HG03520 (cell line): ENCODE measurements around the gene CEACAM1.
"Not testable (repeated sequence)": the region's sequence is repeated elsewhere in the genome, so short reads cannot be mapped to it uniquely, and the experiment has no call there.

Experiments used
- ATAC-seq: cut with Tn5 transposase; IDR thresholded peaks from one replicate; pipeline ENCODE4 v1.9.1; 2021; ENCODE audit warnings: mild to moderate bottlenecking, moderate library complexity; ENCODE audit not compliant: unreplicated experiment

CEACAM1 gene

DNA sequence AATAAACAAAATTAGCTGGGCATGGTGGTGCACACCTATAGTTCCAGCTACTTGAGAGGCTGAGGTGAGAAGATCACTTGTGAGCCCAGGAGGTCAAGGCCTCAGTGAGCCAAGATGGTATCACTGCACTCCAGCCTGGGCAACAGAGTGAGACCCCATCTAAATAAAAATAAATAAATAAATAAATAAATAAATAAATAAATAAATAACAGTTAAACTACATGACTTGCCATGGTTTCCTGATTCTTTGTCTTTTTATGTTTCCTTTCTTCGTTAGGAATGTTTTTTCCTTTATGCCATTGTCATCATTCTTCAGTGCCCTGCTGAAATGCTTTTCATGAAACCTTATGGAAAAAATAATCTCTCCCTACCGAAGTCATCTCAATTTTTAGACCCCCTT lies 50.3 kb downstream of the CEACAM1 start:
- no peak for ATAC-seq

- no peak for ATAC-seq
Measured at GRCh38 chr19:42477117-42477516, 51.2 kb downstream of the CEACAM1 start.

GRCh38 chr19:42475366-42475765 lies 52.9 kb downstream of the CEACAM1 start:
- no peak for ATAC-seq

DNA sequence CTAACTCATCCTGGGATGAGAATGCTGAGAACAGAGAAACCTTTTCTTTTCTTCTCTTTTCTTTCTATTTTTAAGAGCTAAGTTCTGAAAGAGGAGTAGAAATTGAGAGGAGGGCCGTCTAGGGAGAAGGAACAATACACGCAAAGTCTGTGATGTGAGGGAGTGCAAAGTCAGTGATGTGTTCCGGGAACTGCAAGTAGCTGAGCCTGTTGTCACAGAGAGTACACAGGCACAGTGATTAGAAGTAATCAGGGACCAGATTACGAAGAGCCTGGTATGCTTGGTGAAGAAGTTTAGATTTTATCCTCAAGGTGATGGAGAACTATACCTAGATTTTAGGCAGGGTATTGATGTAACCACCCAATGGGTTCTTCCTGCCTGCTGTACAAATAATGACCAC lies 53.5 kb downstream of the CEACAM1 start:
- ATAC-seq: no peak

- no peak for ATAC-seq
Measured at GRCh38 chr19:42473686-42474085, 54.6 kb downstream of the CEACAM1 start.

- ATAC-seq: no peak
Measured at GRCh38 chr19:42472402-42473147, 55.7 kb downstream of the CEACAM1 start.

GRCh38 chr19:42471554-42472249 lies 56.6 kb downstream of the CEACAM1 start:
- no peak for ATAC-seq

DNA sequence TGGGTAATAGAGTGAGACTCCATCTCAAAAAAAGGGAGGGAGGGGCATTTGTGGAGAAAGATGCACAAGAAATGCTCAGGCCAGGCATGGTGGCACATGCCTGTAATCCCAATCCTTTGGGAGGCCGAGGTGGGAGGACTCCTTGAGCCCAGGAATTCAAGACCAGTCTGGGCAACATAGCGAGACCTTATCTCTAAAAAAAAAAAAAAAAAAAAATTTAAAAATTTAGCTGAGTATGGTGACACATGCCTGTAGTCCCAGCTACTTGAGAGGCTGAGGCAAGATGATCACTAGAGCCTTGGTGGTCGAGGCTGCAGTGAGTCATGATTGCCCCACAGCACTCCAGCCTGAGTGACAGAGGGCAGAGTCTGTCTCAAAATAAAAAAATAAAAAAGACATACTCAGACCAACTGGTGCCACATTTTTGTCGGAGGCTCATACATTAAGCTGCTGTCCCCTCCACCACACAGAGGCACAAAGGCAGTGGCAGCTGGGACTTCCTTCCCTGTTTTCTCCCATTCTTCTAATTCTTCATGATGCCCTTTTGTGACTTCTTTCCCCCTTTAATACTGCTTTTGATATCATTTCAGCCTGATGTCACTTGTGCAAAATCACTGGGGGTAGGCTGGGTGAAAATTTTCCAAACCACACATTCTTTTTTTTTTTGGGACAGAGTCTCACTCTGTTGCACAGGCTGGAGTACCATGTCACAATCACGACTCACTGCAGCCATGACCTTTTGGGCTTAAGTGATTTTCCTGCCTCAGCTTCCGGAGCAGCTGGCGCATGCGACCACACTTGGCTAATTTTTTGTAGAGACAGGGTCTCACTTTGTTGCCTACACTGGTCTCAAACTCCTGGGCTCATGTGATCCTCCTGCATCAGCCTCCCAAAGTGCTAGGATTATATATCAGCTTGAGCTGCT lies 58.7 kb downstream of the CEACAM1 start:
- ATAC-seq: no peak

- ATAC-seq: no peak
Measured at GRCh38 chr19:42468273-42468796, 59.9 kb downstream of the CEACAM1 start.

GRCh38 chr19:42467183-42467760 lies 61.0 kb downstream of the CEACAM1 start:
- no peak for ATAC-seq

GRCh38 chr19:42466521-42467182 lies 61.6 kb downstream of the CEACAM1 start:
- no peak for ATAC-seq

- ATAC-seq: peak; percentile 58
Measured at GRCh38 chr19:42465827-42466280, 62.4 kb downstream of the CEACAM1 start.

DNA sequence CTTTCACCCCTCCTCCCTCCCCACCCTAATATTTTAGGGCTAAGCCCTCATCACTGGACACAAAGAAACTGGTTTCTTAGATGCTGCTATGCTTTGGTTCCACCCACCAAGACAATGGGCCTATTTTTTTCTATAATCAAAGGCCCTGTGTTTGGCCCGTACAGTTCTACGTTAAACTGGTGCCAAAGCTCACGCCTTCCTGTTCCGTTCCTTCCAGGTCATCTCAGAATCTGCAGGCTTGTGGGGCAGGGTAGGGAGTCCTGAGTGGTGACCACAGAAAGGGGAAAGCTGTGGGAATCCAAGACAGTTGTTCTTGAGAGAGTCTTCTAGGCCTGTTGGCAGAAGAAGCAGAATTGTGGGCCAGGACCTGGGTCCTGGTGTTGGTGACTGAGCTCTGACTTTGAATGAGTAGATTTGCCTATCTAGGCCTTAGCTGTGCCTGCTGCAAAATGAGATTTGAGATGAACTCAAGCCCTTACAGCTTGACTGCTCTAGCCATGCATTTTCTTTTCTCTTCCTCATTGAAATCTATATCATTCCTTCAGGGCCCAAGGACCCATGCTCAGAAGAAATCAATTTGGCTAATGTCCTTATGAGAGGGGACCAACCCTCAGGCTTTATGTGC lies 66.5 kb downstream of the CEACAM1 start:
- no peak for ATAC-seq

DNA sequence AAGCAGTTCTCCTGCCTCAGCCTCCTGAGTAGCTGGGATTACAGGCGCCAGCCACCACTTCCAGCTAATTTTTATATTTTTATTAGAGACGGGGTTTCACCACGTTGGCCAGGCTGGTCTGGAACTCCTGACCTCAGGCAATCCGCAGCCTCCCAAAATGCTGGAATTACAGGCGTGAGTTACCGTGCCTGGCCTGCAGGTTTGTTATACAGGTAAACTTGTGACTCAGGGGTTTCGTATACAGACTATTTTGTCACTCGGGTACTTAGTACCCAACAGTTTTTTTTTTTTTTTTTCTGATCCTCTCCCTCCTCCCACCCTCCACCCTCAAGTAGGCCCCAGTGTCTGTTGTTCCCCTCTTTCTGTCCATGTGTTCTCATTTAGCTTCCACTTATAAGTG lies 67.0 kb downstream of the CEACAM1 start:
- not testable (repeated sequence) for ATAC-seq

DNA sequence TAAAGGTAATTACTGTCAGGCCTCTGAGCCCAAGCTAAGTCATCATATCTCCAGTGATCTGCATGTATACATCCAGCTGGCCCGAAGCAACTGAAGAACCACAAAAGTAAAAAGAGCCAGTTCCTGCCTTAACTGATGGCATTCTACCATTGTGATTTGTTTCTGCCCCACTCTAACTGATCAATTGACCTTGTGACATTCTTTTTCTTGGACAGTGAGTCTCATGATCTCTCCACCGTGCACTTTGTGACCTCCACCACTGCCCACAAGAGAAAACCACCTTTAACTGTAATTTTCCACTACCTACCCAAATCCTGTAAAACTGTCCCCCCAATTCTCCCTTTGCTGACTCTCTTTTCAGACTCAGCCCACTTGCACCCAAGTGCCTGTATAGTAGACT lies 68.4 kb downstream of the CEACAM1 start:
- no peak for ATAC-seq
